NCI-H2171 treated with DMSO at 0.1 percent for 48 hours (cell line): Measurements from ENCODE around the gene CAMTA1.

Source experiments
- DNase-seq: peaks from one replicate; lab custom pipeline; 2025; lab: John Stamatoyannopoulos, UW

Gene CAMTA1

DNA sequence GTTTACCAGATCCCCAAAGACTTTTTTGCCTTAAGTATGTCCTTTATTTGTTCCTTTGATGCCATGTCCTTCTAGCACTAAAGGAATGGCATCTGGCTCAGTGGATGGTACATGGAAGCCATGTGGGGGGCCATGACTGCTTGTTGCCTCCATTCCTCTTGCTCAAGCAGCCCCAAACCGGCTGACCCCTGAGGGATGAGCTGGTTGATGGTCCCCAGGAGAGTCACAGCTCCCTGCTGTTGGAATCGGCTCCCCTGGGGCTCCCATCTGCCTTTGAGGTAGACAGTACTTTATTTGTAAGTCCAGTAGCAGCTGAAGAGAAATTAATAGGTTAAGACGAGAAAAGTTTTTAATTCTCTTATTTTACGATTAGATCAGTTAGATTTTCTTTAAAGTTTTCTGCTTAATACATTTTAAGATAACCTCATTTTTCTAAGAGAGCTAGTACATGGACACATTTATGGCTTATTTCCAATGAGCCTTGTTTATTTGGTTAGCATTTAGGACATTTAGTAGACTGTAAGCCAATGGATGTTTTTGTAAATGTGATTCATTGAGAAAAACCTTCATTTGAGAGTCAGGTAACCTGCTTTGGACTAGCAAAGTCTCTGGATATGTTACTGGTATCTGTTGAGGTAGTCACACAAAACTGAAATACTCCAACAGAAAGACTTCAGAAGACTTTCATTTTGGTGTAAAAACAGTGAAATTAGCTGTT, 88.2 kb downstream of the CAMTA1 start:
- no peak for DNase-seq

DNA sequence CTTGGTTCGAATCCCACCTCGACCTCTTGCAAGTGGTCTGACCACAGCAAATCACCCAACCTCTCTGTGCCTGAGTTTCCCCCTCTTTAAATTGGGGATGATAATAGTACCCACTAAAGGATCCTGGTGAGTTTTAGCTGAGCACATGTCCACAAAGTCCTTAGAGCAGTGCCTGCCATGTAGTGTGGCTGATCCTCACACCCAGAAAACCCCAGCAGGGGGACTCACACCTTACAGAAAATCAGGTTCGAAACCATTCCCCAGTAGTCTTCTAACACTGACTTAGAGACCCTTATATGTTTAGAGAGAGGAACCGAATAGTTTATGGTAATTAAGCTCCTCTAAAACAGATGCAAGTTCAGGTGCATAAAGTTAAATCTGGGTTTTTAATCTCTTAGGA, 89.0 kb downstream of the CAMTA1 start:
- no peak for DNase-seq

DNA sequence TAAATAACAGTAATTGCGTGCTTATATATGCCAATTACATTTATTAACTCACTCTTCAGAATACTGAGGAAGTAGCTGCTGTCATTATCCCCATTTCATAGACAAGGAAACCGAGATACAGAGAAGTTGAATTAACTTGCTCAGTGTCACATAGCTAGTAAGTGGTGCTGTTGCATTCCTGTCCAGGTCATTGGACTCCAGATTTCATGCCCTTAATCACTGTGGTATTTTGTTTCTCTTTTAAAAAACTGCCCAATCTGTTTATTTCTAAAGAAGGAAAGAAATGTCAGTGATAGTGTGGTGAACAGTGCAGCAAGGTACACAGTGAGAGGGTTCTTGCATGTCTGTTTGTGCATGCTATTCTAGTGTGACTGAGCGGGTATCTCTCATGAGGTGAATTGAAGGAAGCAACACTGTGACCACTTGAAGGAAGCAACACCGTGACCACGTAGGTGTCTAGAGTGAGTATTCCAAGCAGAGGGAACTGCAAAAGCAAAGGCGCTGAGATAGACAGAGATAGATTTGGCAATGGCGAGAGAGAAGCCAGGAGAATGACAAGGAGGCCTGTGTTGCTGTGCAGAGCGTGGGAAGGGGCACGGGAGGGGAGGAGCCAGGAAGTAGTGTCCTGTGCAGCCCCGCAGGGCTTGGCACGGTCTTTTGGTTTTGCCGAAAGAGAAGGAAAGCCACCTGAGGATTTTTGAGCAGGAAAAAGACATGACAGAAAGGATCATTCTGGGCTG, 95.9 kb downstream of the CAMTA1 start:
- DNase-seq: no peak

DNA sequence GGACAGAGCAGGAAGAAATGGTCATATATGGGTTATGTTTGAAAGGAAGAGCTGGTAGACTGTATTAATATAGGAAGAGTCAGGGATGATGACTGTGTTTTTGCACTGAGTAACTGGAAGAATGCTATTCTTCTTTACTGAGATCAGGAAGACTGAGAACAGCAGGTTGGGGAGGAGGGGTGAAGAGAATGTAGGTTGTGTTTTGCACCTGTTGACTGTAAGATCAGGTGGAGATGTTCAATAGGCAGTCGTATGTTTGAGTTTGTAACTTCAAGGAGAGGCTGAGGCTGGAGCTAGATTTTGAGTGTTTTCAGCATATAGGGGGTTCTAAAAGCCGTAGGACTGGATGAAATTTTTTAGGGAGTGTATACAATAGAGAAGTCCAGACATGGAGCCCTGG, 97.2 kb downstream of the CAMTA1 start:
- DNase-seq: no peak

DNA sequence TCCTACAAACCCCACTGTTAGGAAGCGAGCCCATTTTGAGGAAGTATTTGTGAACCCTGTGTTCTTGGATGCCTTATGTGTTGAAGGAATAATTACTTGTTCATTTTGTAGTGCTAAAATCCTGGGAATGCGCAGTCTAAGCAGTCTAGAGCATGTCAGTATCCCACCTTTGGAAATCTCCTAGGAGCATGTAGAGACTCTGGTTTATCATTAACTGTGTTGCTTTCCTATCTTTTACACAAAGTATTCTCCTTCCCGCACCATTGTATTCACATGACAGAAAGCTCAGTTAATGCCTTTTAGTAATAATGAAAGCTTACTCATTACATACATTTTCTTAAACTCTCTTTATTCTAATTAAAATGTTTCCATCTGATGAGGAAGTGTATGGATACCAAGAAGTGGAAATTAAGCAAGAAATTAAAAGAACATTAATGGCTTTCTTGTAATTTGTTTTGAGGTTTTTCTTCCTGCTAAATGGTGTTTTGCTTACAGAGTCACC, 99.4 kb downstream of the CAMTA1 start:
- no peak for DNase-seq

DNA sequence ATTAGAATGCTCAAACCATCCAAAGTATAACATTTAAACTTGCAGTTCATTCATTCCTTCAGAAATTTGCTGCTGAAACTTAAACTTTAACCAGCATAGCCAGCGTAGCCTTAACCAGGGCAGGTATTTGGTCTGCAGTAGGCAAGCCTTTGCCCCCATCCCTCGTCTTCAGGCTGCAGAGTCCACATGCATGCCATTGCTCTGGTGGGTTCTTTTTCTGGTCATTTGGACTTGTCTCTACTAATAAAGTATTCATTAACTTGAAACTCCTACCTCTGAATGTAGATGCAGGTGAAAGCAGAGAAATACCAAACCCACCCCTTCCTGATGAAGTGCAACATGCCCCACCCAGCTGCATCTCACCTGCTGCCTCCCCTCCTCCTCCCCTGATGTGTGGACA, 100.2 kb downstream of the CAMTA1 start:
- DNase-seq: no peak

DNA sequence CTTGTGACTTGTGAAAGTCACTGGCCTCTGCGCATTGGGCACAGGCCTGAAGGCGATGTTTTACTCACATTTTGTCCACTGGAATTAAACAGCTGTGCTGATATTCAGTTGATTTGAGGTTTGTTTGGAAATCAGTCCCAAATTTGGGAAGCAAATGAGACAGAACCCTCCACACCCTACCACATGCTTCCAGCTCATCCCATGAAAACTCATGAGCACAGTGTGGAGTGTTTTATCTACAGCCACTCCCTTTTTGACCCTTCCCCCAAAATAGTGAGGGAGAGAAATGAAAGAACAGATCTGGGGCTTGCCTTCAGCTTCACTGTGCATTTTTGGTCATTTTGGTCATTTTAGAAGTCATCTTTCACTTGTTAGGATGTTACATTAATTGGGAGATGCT, 101.3 kb downstream of the CAMTA1 start:
- no peak for DNase-seq

DNA sequence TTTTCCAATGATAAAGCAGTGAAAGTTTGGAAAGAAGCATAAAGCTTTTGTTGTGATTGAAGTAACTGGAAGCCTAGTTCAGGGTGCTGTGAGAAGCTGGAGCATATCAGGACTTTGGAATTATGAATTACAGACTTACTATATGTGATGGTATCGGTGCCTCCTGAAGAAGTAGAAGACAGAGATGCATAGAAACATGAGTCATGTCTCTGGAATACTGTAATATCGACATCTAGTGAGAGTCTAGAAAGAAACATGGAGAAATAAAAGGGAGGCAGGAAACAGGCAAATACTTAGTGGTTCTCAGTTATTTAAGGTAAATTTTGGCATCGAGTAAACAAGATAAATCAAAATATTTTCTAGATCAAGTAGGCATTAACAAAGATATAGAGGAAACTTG, 103.0 kb downstream of the CAMTA1 start:
- no peak for DNase-seq

DNA sequence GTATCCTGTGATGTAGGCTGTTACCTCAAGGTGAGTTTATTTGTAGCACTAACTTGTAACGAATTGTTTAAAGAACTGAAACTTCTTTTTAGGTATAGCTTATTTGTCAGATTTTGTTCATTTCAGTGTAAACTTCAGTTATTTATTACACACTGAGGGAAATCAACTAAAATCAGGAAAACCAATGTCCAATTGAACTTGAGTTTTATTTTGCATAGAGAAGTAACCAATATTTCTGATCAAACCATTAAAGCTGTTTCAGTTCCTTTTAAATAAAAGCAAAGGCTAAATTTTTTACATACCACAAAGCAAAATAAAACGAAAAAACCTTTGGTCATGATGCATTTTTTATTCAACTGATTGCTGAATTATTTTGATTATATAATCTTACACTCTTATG, 103.6 kb downstream of the CAMTA1 start:
- DNase-seq: no peak

DNA sequence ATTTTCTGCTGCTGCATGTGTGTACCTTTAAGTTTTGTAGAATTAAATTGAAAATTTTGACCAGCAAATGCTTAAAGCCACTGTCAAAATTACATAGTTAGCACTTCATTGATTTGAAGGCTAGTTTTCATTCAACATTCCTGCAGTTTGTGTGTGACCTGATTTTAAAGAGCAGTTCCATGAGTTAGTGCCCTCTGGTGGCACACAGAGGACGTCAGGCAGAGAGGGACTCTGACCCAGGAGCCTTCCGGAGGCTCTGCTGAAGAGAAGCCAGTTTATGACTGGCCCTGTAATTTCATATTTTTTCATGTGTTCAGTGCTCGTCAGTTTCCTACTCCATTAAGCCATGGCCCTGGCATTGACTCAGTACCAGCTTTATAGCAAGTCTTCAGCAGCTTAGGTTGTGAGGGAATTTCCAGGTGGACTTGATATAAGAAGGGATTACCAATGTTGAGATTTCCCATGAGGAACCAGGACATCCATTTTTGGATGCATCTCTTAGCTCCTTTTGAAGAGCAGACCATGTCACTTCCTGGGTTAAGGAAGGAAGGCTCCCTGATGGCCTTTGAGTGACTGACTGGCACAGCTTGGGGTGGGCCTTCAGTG, 104.7 kb downstream of the CAMTA1 start:
- DNase-seq: peak; percentile 12

DNA sequence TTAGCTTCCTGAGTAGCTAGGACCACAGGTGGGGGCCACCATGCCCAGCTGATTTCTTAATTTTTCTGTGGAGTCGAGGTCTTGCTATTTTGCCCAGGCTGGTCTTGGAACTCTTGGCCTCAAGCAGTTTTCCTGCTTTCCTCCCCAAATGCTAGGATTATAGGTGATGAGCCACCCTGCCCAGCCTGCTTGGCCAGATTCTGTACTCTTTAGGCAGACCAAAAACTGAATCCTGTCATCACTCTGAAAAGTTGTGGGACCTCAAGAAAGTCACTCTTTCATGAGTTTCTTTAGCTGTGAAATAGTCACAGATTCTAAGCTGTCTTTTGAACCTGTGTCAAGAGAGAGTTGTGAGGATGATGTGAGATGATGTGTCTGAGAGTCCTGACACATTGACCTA, 105.4 kb downstream of the CAMTA1 start:
- no peak for DNase-seq

DNA sequence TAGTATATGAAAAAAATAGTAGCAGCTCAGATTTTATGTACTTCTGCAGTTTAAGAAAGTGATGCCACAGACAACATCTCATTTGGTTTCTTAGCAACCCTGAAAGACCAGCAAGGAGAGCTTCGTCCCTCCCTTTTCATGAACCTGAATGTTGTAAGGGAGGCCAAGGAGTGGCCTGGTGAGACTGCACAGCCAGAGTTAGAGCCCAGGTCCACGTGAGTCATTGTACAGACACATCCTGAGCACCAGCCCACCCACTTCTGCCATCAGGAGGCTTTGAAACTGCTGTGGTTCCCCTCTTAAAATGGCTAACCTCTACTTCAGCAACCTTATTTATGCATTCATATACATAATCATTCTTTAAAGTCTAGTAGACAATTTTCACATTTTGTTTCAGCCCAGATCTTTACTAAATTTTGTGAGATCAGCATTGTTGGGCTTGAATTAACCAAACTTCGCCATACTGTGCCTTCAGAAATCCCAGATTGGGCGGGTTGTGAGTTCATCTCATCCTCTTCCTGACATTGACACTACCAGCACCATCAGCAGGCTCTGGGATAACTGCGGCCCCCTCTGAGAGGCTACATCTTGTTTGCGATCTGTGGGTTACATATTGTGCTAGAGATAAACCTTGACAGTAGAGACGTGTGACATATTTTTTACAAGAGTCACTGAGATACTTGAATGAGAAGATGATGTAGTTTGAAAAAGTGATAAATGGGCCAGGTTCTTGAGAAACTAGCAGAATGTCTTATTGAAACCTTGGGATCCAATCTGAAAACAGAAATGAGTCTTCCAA, 106.7 kb downstream of the CAMTA1 start:
- no peak for DNase-seq

DNA sequence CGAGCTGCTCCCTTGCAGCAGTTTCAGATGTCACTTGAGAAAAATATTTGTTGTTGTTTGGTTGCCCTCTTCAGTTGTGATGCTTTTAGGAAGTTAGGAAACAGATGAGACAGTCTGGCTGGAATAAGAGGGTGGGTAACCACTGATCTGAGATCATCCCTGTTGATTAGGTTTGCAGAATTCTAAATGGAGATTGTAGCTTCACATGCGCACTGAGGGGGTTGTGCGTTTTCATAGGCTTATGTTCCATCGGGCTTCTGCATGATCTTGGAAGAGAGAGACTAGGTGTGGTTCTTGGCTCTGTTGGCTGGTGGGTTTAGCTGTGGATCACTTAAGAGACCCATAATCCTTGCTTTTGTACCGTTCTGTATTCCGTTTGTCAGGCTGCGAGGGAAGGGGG, 108.1 kb downstream of the CAMTA1 start:
- DNase-seq: no peak

DNA sequence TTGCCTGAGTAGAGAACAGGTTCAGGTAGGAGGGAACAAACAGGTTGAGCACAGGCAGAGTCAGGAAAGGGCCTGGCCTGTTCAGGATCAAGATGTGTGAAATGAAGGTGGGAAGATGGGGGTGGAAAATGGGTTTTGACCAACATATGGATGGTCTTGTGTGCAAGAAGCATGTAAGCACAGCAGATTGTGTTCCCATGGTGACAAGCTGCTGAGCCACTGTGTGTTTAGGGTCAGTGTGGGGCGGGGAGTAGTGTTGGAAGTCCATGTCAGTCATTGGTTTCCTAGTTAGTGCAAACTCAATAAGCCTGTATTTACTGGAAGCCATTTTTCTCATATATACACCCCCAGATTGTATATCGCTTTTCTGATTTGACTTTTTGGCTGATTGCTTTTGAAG, 111.9 kb downstream of the CAMTA1 start:
- DNase-seq: no peak

DNA sequence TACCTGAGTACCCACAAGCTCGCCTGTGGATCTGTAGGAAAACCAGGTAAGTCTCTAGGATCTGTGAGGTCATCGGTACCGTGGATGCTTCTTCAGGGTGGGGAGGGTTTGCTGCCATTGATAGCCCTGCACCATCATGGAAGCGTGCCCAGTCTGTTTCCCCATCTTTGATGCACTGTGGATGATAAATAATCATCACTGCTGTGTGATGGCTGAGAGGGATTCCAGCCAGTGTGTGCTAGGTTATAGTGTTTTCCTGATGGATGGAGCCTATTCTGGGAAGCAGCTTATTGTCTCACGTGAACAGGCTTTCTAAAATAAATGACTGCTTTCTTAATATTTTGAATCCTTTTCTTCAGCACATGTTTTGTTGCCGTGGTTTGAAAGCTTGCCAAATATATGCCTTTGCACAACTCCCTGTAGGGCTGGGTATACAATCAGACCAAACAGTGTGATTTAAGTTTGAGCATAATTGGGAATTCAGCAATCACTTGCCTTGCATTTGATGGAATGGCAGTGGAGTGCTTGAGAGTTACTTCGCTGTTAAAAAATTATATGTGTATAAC, 113.8 kb downstream of the CAMTA1 start:
- no peak for DNase-seq

DNA sequence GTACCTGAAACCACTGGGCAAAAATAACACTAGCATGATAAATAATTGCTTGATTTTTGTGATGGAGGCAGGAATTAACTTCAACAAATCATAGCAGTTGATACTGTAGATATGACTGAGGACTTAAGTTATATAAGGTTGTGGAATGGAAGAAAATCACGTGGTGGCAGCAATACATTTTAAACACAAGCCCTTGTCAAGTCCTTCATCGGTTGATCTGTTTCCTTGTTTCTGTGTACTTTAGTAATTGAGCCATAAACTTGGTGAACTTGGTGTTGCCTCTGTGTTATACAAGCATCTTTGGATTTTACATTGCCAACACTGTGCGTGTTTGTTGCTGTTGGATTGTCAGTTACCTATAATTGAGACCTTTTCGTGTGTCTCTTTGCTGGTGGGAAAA, 114.4 kb downstream of the CAMTA1 start:
- no peak for DNase-seq

DNA sequence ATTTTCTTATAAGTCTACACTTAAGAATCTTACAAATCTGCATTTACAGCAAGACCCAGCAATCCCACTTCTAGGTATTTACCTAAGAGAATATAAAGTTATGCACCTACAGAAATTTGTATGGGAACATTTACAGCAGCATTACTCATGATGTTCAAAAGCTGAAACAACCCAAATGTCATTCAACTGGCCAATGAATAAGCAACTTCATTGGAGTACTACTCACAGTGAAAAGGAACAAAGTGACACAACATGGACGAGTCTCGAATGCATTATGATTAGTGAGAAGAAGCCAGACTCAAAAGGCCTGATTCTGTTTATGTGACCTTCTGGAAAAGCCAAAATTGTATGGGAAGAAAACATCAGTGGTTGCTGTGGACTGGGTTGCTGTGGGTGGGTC, 116.9 kb downstream of the CAMTA1 start:
- no peak for DNase-seq

DNA sequence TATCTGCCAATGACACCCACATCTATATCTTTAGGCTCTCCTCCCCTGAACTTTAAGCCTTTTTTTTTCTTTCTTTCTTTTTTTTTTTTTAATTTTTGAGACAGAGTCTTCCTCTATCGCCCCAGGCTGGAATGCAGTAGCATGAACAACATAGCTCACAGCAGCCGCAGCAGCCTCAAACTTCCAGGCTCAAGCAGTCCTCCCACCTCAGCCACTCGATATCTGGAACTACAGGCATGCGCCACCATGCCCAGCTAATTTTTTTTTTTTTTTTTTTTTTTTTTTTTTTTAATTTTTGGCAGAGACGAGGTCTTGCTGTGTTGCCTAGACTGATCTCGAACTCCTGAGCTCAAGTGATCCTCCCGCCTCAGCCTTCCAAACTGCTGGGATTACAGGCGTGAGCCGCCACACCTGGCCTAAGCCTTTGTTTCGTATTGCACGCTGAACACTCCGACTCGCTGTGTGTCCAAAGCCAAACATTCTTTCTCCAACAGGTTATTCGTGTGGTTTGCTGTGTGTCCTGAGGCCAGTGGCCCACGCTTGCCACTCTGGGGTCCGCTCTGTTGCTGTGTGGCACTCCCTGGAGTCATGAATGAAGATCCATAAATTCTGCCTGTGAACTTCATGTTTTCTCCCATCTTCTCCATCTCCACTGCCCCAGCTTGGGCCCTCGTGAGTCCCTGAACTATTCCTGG, 119.4 kb downstream of the CAMTA1 start:
- DNase-seq: peak; percentile 50

DNA sequence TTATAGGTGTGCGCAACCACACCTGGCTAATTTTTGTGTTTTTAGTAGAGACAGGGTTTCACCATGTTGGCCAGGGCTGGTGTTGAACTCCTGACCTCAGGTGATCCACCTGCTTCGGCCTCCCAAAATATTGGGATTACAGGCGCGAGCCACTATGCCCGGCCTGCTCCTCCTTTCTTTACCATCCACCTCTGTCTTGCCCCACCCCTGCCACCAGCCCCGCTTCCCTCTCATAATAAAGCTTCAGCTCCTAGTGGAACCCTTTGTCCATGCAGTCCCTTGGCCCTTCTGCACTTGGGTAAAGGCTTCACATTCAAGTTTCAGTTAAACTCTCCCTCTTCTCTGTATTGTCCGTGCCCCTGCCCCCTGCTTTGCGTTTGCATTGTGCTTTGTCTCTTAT, 120.1 kb downstream of the CAMTA1 start:
- no peak for DNase-seq

DNA sequence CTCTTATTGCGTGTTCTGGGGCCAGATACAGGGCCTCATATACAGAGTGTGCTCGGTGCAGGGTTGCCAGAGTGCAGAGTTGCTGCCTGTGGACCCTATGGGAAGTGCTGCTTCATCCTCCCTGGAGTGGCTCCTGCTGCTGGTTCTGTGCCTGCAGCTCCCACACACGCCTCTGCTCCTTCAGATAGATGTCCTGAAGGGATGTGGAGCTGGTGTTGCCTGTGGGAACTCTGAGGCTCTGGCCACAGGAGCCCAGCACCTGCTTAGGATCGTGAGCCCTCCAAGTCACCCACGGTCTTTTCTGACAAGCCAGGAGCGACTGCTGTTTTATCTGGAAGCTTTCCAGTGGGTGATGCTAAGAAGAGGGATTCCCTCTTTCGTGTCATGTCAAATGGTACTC, 120.5 kb downstream of the CAMTA1 start:
- DNase-seq: no peak

DNA sequence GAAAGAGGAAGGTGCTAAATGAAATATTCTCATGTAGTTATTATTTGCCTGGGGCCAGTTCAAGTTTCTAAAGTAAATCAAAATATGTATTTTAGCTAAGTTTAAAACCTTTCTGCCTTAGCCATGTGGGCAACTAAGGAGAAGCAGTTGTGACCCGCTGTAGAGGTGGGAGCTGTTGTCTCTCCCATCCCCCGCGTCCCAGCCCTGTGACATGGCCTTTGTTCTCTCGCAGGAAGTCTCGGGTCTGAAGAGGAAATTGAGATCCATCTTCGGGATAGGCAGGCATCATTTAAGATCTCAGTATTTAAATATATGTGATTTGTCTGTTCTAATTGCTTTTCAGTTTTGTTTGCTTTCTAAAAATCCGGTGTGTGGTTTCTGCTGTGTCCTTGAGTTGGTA, 121.5 kb downstream of the CAMTA1 start:
- DNase-seq: no peak
